Cardiac muscle cell (in vitro differentiated cells and primary cell): ENCODE data around the gene HMCES. TPM values are rescaled to one million over a fixed set of nuclear protein-coding genes. Genes with fewer than 3 reads are reported as not detected.

Experiments
- DNase-seq, 2 donors: peaks; one replicate each; pipeline versions ENCODE4 v3.0.0 to v3.0.0-alpha.2; 2010 to 2017; ENCODE audit warnings: low read depth in 1 of 2, low spot score in 1 of 2
- H3K27ac ChIP-seq: fragments of 200-600 bp; sonication (generic); 2 replicates; pipeline ENCODE4 v1.5.1; 2016
- H3K27me3 ChIP-seq: fragments of 200-600 bp; sonication (generic); 2 replicates; pipeline ENCODE4 v1.6.0; 2016; ENCODE audit warnings: control low read depth
- H3K36me3 ChIP-seq: fragments of 200-600 bp; sonication (generic); 2 replicates; pipeline ENCODE4 v1.5.1; 2016; ENCODE audit warnings: control low read depth
- H3K4me1 ChIP-seq: fragments of 200-600 bp; sonication (generic); 2 replicates; pipeline ENCODE4 v1.8.1; 2017; ENCODE audit warnings: low read depth, mild to moderate bottlenecking, mixed run types
- H3K4me3 ChIP-seq: fragments of 200-600 bp; sonication (generic); 2 replicates; pipeline ENCODE4 v1.5.1; 2016; ENCODE audit warnings: mild to moderate bottlenecking
- H3K9me3 ChIP-seq: fragments of 200-600 bp; sonication (generic); 2 replicates; pipeline ENCODE4 v1.5.1; 2017; ENCODE audit warnings: low read depth, mild to moderate bottlenecking, control low read depth
- CTCF ChIP-seq: IDR thresholded peaks from 2 replicates; pipeline ENCODE4 v1.5.1; 2012; ENCODE audit warnings: low read depth, mild to moderate bottlenecking, low read length
- polyA plus RNA-seq: library from polyadenylated mRNA; unstranded; fragments of >200 nt; fragmentation: Nextera tagmentation; extraction: Ambion mirVana; gene quantifications from 2 replicates; pipeline ENCODE4 v1.2.1, GENCODE V29; 2016
- total RNA-seq: library from RNA; depleted of rRNA; stranded (reverse); fragments of >200 nt; gene quantifications from 2 replicates; pipeline ENCODE4 v1.2.3, GENCODE V29; 2016

The HMCES gene
- total and polyA plus RNA-seq, 2 experiments from 2014 or later: 50.9 to 53.0 TPM

- H3K4me1 ChIP-seq: no peaks in the 10 kb centered on the region
- H3K9me3 ChIP-seq: no peaks in the 10 kb centered on the region
- H3K27me3 ChIP-seq: no peaks in the 10 kb centered on the region
- no peak overlapping the region for H3K4me3 ChIP-seq
- no peak for TF ChIP-seq CTCF
- H3K36me3 ChIP-seq: no peaks in the 10 kb centered on the region
- no peak for DNase-seq
- H3K27ac ChIP-seq: no peak overlapping the region
These were observed 44.2 kb upstream of the HMCES start for GRCh38 chr3:129234441-129234840.

GRCh38 chr3:129235344-129235917, 43.2 kb upstream of the HMCES start:
- DNase-seq: no peak
- H3K36me3 ChIP-seq: no peaks in the 10 kb centered on the region
- no peaks in the 10 kb centered on the region for H3K4me1 ChIP-seq
- TF ChIP-seq CTCF: no peak
- no peak overlapping the region for H3K27ac ChIP-seq
- no peaks in the 10 kb centered on the region for H3K9me3 ChIP-seq
- no peaks in the 10 kb centered on the region for H3K27me3 ChIP-seq
- no peak overlapping the region for H3K4me3 ChIP-seq

GRCh38 chr3:129238945-129239705, 39.5 kb upstream of the HMCES start:
- H3K9me3 ChIP-seq: no peaks in the 10 kb centered on the region
- DNase-seq: peak in 1 of 2 donors; percentile 74
- no peak overlapping the region for H3K4me3 ChIP-seq
- no peaks in the 10 kb centered on the region for H3K4me1 ChIP-seq
- TF ChIP-seq CTCF: no peak
- no peaks in the 10 kb centered on the region for H3K27me3 ChIP-seq
- no peaks in the 10 kb centered on the region for H3K36me3 ChIP-seq
- no peak overlapping the region for H3K27ac ChIP-seq

GRCh38 chr3:129239991-129240390, 38.7 kb upstream of the HMCES start:
- no peaks in the 10 kb centered on the region for H3K36me3 ChIP-seq
- no peak for TF ChIP-seq CTCF
- H3K4me1 ChIP-seq: no peaks in the 10 kb centered on the region
- no peaks in the 10 kb centered on the region for H3K27me3 ChIP-seq
- H3K9me3 ChIP-seq: no peaks in the 10 kb centered on the region
- no peak overlapping the region for H3K4me3 ChIP-seq
- no peak overlapping the region for H3K27ac ChIP-seq
- no peak for DNase-seq

GRCh38 chr3:129240436-129240835, 38.2 kb upstream of the HMCES start:
- Histone ChIP-seq H3K4me3 (no peak overlapping the region), H3K9me3 (no peaks in the 10 kb centered on the region), H3K27me3 (no peaks in the 10 kb centered on the region), H3K36me3 (no peaks in the 10 kb centered on the region), H3K27ac (no peak overlapping the region), H3K4me1 (no peaks in the 10 kb centered on the region)
- no peak for TF ChIP-seq CTCF
- DNase-seq: no peak
